ENCODE measurements around the gene ALKAL2.

ALKAL2 gene

GRCh38 chr2:256094-256493 is 31.8 kb downstream of the ALKAL2 start:
- DNase-seq: no peak
- no peaks in the 10 kb centered on the region for H3K27me3 ChIP-seq (replicated peaks; ENCODE audit: insufficient read depth, low read length)
- H3K9me2 ChIP-seq (replicated peaks; ENCODE audit: insufficient read depth, low read length): no peaks in the 10 kb centered on the region
- no peak overlapping the region for H2AFZ ChIP-seq (ENCODE audit: low read length)
- H3K4me2 ChIP-seq (ENCODE audit: low read depth, low read length): no peak overlapping the region
- TF ChIP-seq EZH2 (optimal IDR thresholded peaks at IDR 0.05; ENCODE audit: low read depth, low read length): no peak
- TF ChIP-seq, protein P1, sequence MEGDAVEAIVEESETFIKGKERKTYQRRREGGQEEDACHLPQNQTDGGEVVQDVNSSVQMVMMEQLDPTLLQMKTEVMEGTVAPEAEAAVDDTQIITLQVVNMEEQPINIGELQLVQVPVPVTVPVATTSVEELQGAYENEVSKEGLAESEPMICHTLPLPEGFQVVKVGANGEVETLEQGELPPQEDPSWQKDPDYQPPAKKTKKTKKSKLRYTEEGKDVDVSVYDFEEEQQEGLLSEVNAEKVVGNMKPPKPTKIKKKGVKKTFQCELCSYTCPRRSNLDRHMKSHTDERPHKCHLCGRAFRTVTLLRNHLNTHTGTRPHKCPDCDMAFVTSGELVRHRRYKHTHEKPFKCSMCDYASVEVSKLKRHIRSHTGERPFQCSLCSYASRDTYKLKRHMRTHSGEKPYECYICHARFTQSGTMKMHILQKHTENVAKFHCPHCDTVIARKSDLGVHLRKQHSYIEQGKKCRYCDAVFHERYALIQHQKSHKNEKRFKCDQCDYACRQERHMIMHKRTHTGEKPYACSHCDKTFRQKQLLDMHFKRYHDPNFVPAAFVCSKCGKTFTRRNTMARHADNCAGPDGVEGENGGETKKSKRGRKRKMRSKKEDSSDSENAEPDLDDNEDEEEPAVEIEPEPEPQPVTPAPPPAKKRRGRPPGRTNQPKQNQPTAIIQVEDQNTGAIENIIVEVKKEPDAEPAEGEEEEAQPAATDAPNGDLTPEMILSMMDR (IDR thresholded peaks at IDR 0.05; ENCODE audit: low read length): no peak
- TF ChIP-seq EZH2phosphoT487 (IDR thresholded peaks at IDR 0.05; ENCODE audit: low read length): no peak
- no peaks in the 10 kb centered on the region for H3F3A ChIP-seq (ENCODE audit: insufficient read depth, low read length)
- H3K9ac ChIP-seq (ENCODE audit: low read length): no peak overlapping the region
- H3K4me1 ChIP-seq (ENCODE audit: low read length): no peaks in the 10 kb centered on the region
- H3K4me3 ChIP-seq (ENCODE audit: low read length): no peak overlapping the region
- no peaks in the 10 kb centered on the region for H3K9me3 ChIP-seq (replicated peaks; ENCODE audit: insufficient read depth, low read length)
- H3K79me2 ChIP-seq (ENCODE audit: low read length): no peaks in the 10 kb centered on the region
- H3K27ac ChIP-seq (ENCODE audit: low read length): no peak overlapping the region
- H4K20me1 ChIP-seq (ENCODE audit: insufficient read depth, low read length): no peaks in the 10 kb centered on the region
- H3K36me3 ChIP-seq (replicated peaks; ENCODE audit: insufficient read depth, low read length): no peaks in the 10 kb centered on the region

GRCh38 chr2:255195-255594 is 32.7 kb downstream of the ALKAL2 start:
- H2AFZ ChIP-seq (ENCODE audit: low read length): no peak overlapping the region
- no peaks in the 10 kb centered on the region for H3F3A ChIP-seq (ENCODE audit: insufficient read depth, low read length)
- DNase-seq: no peak
- no peaks in the 10 kb centered on the region for H3K79me2 ChIP-seq (ENCODE audit: low read length)
- no peaks in the 10 kb centered on the region for H4K20me1 ChIP-seq (ENCODE audit: insufficient read depth, low read length)
- H3K4me1 ChIP-seq (ENCODE audit: low read length): no peaks in the 10 kb centered on the region
- TF ChIP-seq EZH2 (optimal IDR thresholded peaks at IDR 0.05; ENCODE audit: low read depth, low read length): no peak
- no peak for TF ChIP-seq EZH2phosphoT487 (IDR thresholded peaks at IDR 0.05; ENCODE audit: low read length)
- TF ChIP-seq, protein P1 (IDR thresholded peaks at IDR 0.05; ENCODE audit: low read length): no peak
- H3K9me2 ChIP-seq (replicated peaks; ENCODE audit: insufficient read depth, low read length): no peaks in the 10 kb centered on the region
- H3K27me3 ChIP-seq (replicated peaks; ENCODE audit: insufficient read depth, low read length): no peaks in the 10 kb centered on the region
- H3K9ac ChIP-seq (ENCODE audit: low read length): no peak overlapping the region
- no peaks in the 10 kb centered on the region for H3K36me3 ChIP-seq (replicated peaks; ENCODE audit: insufficient read depth, low read length)
- no peaks in the 10 kb centered on the region for H3K9me3 ChIP-seq (replicated peaks; ENCODE audit: insufficient read depth, low read length)
- H3K4me3 ChIP-seq (ENCODE audit: low read length): no peak overlapping the region
- no peak overlapping the region for H3K4me2 ChIP-seq (ENCODE audit: low read depth, low read length)
- no peak overlapping the region for H3K27ac ChIP-seq (ENCODE audit: low read length)

GRCh38 chr2:254241-254640 is 33.6 kb downstream of the ALKAL2 start:
- Histone ChIP-seq H3K9me2 (replicated peaks; ENCODE audit: insufficient read depth, low read length) (no peaks in the 10 kb centered on the region), H4K20me1 (ENCODE audit: insufficient read depth, low read length) (no peaks in the 10 kb centered on the region), H3K27ac (ENCODE audit: low read length) (no peak overlapping the region), H3K4me3 (ENCODE audit: low read length) (no peak overlapping the region), H3F3A (ENCODE audit: insufficient read depth, low read length) (no peaks in the 10 kb centered on the region), H3K9ac (ENCODE audit: low read length) (no peak overlapping the region), H2AFZ (ENCODE audit: low read length) (no peak overlapping the region), H3K4me2 (ENCODE audit: low read depth, low read length) (no peak overlapping the region), H3K9me3 (replicated peaks; ENCODE audit: insufficient read depth, low read length) (no peaks in the 10 kb centered on the region), H3K79me2 (ENCODE audit: low read length) (no peaks in the 10 kb centered on the region), H3K27me3 (replicated peaks; ENCODE audit: insufficient read depth, low read length) (no peaks in the 10 kb centered on the region), H3K36me3 (replicated peaks; ENCODE audit: insufficient read depth, low read length) (no peaks in the 10 kb centered on the region), H3K4me1 (ENCODE audit: low read length) (no peaks in the 10 kb centered on the region)
- no peak for DNase-seq
- TF ChIP-seq EZH2phosphoT487 (IDR thresholded peaks at IDR 0.05; ENCODE audit: low read length) (no peak), EZH2 (optimal IDR thresholded peaks at IDR 0.05; ENCODE audit: low read depth, low read length) (no peak)
- TF ChIP-seq, protein P1 (IDR thresholded peaks at IDR 0.05; ENCODE audit: low read length): no peak
